Heart left ventricle (tissue), 16 donors: ENCODE data around the gene FNDC3B. TPM values are rescaled to one million over a fixed set of nuclear protein-coding genes. Genes with fewer than 3 reads are reported as not detected.

Source experiments
- ATAC-seq, 4 donors: fragments of 200-7000 bp; cut with Tn5 transposase; one replicate each; pipeline ENCODE4 v1.9.1; 2020 to 2022; ENCODE audit warnings: moderate library complexity in 4 of 4, mild to moderate bottlenecking in 3 of 4, moderate number of reproducible peaks in 1 of 4
- DNase-seq, 5 donors: peaks; one replicate each; pipeline ENCODE4 v3.0.0-alpha.2; 2020
- H3K27ac ChIP-seq, 12 donors: fragments of 200-600 bp; sonication (generic) in 4 of 12; one replicate each; pipeline versions ENCODE4 v1.5.0 to v1.8.0; 2016 to 2022; ENCODE audit warnings: mild to moderate bottlenecking in 2 of 12
- H3K27me3 ChIP-seq, 9 donors: fragments of 200-600 bp; sonication (generic) in 2 of 9; one replicate each; pipeline versions ENCODE4 v1.5.1 to v1.8.0; 2016 to 2022; ENCODE audit warnings: mild to moderate bottlenecking in 3 of 9
- H3K36me3 ChIP-seq, 9 donors: fragments of 200-600 bp; sonication (generic) in 2 of 9; one replicate each; pipeline versions ENCODE4 v1.5.0 to v1.8.0; 2018 to 2022; ENCODE audit warnings: mild to moderate bottlenecking in 2 of 9
- H3K4me1 ChIP-seq, 12 donors: fragments of 200-600 bp; sonication (generic) in 4 of 12; one replicate each; pipeline versions ENCODE4 v1.5.0 to v1.8.0; 2016 to 2022; ENCODE audit warnings: mild to moderate bottlenecking in 3 of 12
- H3K4me3 ChIP-seq, 12 donors: fragments of 200-600 bp; sonication (generic) in 4 of 12; one replicate each; pipeline versions ENCODE4 v1.5.0 to v1.8.0; 2017 to 2022; ENCODE audit warnings: mild to moderate bottlenecking in 9 of 12, moderate library complexity in 4 of 12
- H3K9me3 ChIP-seq, 12 donors: fragments of 200-600 bp; sonication (generic) in 4 of 12; one replicate each; pipeline versions ENCODE4 v1.5.0 to v1.8.0; 2016 to 2022; ENCODE audit warnings: mild to moderate bottlenecking in 1 of 12
- CTCF ChIP-seq, 12 donors: fragments of 200-600 bp; sonication (generic) in 4 of 12; IDR thresholded peaks; one replicate each; pipeline versions ENCODE4 v1.5.0 to v1.8.0; 2018 to 2022; ENCODE audit warnings: antibody characterized with exemption in 12 of 12, mild to moderate bottlenecking in 5 of 12
- POLR2A ChIP-seq, 2 donors: fragments of 450-650 bp; IDR thresholded peaks; one replicate each; pipeline ENCODE4 v1.6.1; 2017; ENCODE audit warnings: antibody characterized with exemption in 2 of 2, mild to moderate bottlenecking in 2 of 2, moderate library complexity in 2 of 2
- WGBS, 4 donors: extraction: QIAGEN DNeasy Blood & Tissue Kit in 2 of 4; methylation state at CpG; one replicate each; pipeline versions ENCODE4 v1.1.5 to v1.1.7; 2013 to 2018; 5-methylcytosine and 5-hydroxymethylcytosine counted together
- intact Hi-C, 10 donors: fragments of 100-400 bp; cut with DNase I; formaldehyde crosslinking; loops; one replicate each; pipeline versions ENCODE4 v1.11.1 to v1.14.2; 2022
- polyA plus RNA-seq, 2 donors: library from polyadenylated mRNA; stranded (reverse); fragments of 200-250 nt; gene quantifications; one replicate each; pipeline ENCODE4 v1.2.3, GENCODE V29; 2013
- total RNA-seq, 9 donors: library from RNA; depleted of rRNA in 2 of 9; stranded (reverse); fragments of >200 nt in 2 of 9; fragmentation: NEBNext Ultra II Directional in 3 of 9; extraction: Animal tissue kit (Norgen Biotek cat#: 25700) in 3 of 9; gene quantifications; one replicate each; pipeline versions ENCODE4 v1.1.0 to v1.2.4, GENCODE V29; 2016 to 2023
- donor health status: ischemic (EF 13 %, LVEDD 7.1; RV severe dilation, severe dysfunction).
- donor health status: healthy with polysubstance abuse.
- donor health status: DM: no; HTN: yes; CAD: no.
- donor health status: DM: no; HTN: no; CAD: no.
- donor health status: ischemic (EF 25% LVEDD 6.9; RV normal size, moderate dysfunction).
- donor health status: ischemic (EF 25% LVEDD 5.7; RV mildly dilated, moderate dysfunction).
- donor health status: healthy.
- donor health status: DM: yes; HTN: yes; CAD: no.
- donor health status: ischemic (EF 35%, LVEDD 5.7; RV mildly dilated, moderate dysfunction).
- donor health status: nonischemic (EF 11% LVEDD 7.7; RV severe dilation, severe dysfunction).
- donor health status: DM: yes; HTN: yes; CAD: no.
- donor health status: PGD.
- donor health status: ischemic (EF 29% LVEDD 5.4; RV normal size, mild dysfunction).
- donor health status: nonischemic (EF 23%, LVEDD 6.1; RV moderate dilation, normal function).

Gene FNDC3B
- total and polyA plus RNA-seq, 11 donors = 9.4 to 113 (median 68.2) TPM

GRCh38 chr3:172132159-172132586 lies 92.8 kb downstream of the FNDC3B start:
- Histone ChIP-seq H3K9me3 (no peaks in the 10 kb centered on the region), H3K4me1 (peaks cover 3 to 100% (median 58%) of the 10 kb centered on the region in 12 donors), H3K4me3 (no peak overlapping the region), H3K36me3 (peaks cover 0 to 17% (median 0%) of the 10 kb centered on the region in 9 donors), H3K27me3 (no peaks in the 10 kb centered on the region), H3K27ac (peak overlapping the region in 4 of 12 donors; percentile 2 to 92 (median 23))
- TF ChIP-seq POLR2A (IDR thresholded peaks at IDR 0.05) = no peak
- no peak for TF ChIP-seq CTCF (IDR thresholded peaks at IDR 0.05)
- 78 to 84% (median 78%) methylated on average over 4 of the region's 4 CpGs for WGBS, 4 donors
- intact Hi-C loops = no loop called here
- no peak for DNase-seq
- ATAC-seq = no peak

GRCh38 chr3:172132721-172133311 lies 93.4 kb downstream of the FNDC3B start:
- Histone ChIP-seq H3K27ac (peak overlapping the region in 4 of 12 donors; percentile 2 to 92 (median 23)), H3K4me3 (no peak overlapping the region), H3K4me1 (peaks cover 3 to 100% (median 58%) of the 10 kb centered on the region in 12 donors), H3K36me3 (peaks cover 0 to 17% (median 0%) of the 10 kb centered on the region in 9 donors), H3K9me3 (no peaks in the 10 kb centered on the region), H3K27me3 (no peaks in the 10 kb centered on the region)
- 96 to 97% (median 97%) methylated on average over 3 of the region's 3 CpGs for WGBS, 4 donors
- TF ChIP-seq POLR2A (IDR thresholded peaks at IDR 0.05) (no peak), CTCF (IDR thresholded peaks at IDR 0.05) (no peak)
- intact Hi-C loops = no loop called here
- DNase-seq (no peak), ATAC-seq (no peak)

- WGBS, 4 donors = 93 to 97% (median 96%) methylated on average over 4 of the region's 4 CpGs
- no peak for TF ChIP-seq POLR2A (IDR thresholded peaks at IDR 0.05)
- TF ChIP-seq CTCF (IDR thresholded peaks at IDR 0.05) = no peak
- peaks cover 7 to 100% (median 60%) of the 10 kb centered on the region in 12 donors for H3K4me1 ChIP-seq
These were observed 94.5 kb downstream of the FNDC3B start for GRCh38 chr3:172133838-172134237.

GRCh38 chr3:172134352-172134751 lies 95.0 kb downstream of the FNDC3B start:
- no peaks in the 10 kb centered on the region for H3K9me3 ChIP-seq
- ATAC-seq = no peak
- intact Hi-C loops = no loop called here
- no peak for DNase-seq
- H3K4me1 ChIP-seq = peaks cover 12 to 100% (median 61%) of the 10 kb centered on the region in 12 donors
- peak overlapping the region in 1 of 12 donors; percentile 92 for H3K27ac ChIP-seq
- TF ChIP-seq POLR2A (IDR thresholded peaks at IDR 0.05) (no peak), CTCF (IDR thresholded peaks at IDR 0.05) (no peak)
- H3K36me3 ChIP-seq = peaks cover 0 to 17% (median 0%) of the 10 kb centered on the region in 9 donors
- H3K27me3 ChIP-seq = no peaks in the 10 kb centered on the region
- no peak overlapping the region for H3K4me3 ChIP-seq
- 88 to 96% (median 95%) methylated on average over 2 of the region's 2 CpGs for WGBS, 4 donors

More at GRCh38 chr3:172133838-172134237, 94.5 kb downstream of the FNDC3B start:
- DNase-seq (no peak), ATAC-seq (no peak)
- Histone ChIP-seq H3K27ac (peak overlapping the region in 1 of 12 donors; percentile 92), H3K27me3 (no peaks in the 10 kb centered on the region), H3K36me3 (peaks cover 0 to 17% (median 0%) of the 10 kb centered on the region in 9 donors), H3K4me3 (no peak overlapping the region), H3K9me3 (no peaks in the 10 kb centered on the region)
- intact Hi-C loops = no loop called here
